ENCODE measurements around the gene RAPSN. TPM values are rescaled to one million over a fixed set of nuclear protein-coding genes. Genes with fewer than 3 reads are reported as not detected.

RAPSN gene
- polyA plus RNA-seq, 3 donors: 1.2 TPM; not detected in 2

DNA sequence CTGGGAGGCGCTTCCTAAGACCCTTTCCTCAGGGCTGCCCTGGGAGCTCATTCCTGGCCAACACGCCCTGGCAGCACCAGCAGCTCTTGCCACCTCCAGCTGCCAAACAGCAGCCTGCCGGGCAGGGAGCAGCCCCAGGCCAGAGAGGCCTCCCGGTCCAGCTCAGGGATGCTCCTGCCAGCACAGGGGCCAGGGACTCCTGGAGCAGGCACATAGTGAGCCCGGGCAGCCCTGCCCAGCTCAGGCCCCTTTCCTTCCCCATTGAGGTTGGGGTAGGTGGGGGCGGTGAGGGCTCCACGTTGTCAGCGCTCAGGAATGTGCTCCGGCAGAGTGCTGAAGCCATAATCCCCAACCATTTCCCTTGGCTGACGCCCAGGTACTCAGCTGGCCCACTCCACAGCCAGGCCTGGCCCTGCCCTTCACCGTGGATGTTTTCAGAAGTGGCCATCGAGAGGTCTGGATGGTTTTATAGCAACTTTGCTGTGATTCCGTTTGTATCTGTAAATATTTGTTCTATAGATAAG lies 32.9 kb downstream of the RAPSN start:
- peaks cover 7% of the 10 kb centered on the region for H3K4me1 Mint-ChIP-seq
- Histone ChIP-seq H3K27ac (ENCODE audit: low read depth in 1 of 2, low read length in 2 of 2) (no peak overlapping the region), H3K9me3 (replicated peaks in 1 of 2; ENCODE audit: control insufficient read depth in 1 of 2, insufficient read depth in 1 of 2, low read length in 2 of 2) (no peaks in the 10 kb centered on the region), H4K20me1 (ENCODE audit: insufficient read depth, low read length) (peaks cover 8% of the 10 kb centered on the region), H3K27me3 (ENCODE audit: control insufficient read depth in 2 of 2, insufficient read depth in 2 of 2, low read length in 2 of 2) (no peaks in the 10 kb centered on the region), H3K4me1 (ENCODE audit: control insufficient read depth in 1 of 2, insufficient read depth in 2 of 2, low read length in 2 of 2) (no peaks in the 10 kb centered on the region), H3K4me3 (replicated peaks in 1 of 3; ENCODE audit: low read depth in 2 of 3, low read length in 3 of 3) (no peak overlapping the region), H2AFZ (ENCODE audit: insufficient read depth, low read depth, low read length, poor library complexity, severe bottlenecking) (no peak overlapping the region), H3K36me3 (replicated peaks in 1 of 2; ENCODE audit: control insufficient read depth in 1 of 2, insufficient read depth in 2 of 2, low read length in 2 of 2) (peaks cover 46 to 65% of the 10 kb centered on the region in 2 donors), H3K9ac (ENCODE audit: insufficient read depth, low read length, poor library complexity, severe bottlenecking) (no peak overlapping the region), H3K4me2 (replicated peaks; ENCODE audit: extremely low read depth, low read length, poor library complexity, severe bottlenecking) (no peak overlapping the region), H3K79me2 (ENCODE audit: insufficient read depth, low read length) (no peaks in the 10 kb centered on the region)
- no peak for DNase-seq
- H3K9me3 Mint-ChIP-seq: peaks cover 0 to 5% (median 0%) of the 10 kb centered on the region in 7 donors
- no peak overlapping the region for H3K27ac Mint-ChIP-seq
- peaks cover 0 to 3% (median 3%) of the 10 kb centered on the region in 3 donors for H3K27me3 Mint-ChIP-seq (ENCODE audit: low read depth in 3 of 3)
- intact Hi-C loops (cut with micrococcal nuclease): no loop called here
- no peak overlapping the region for H3K4me3 Mint-ChIP-seq
- H3K36me3 Mint-ChIP-seq: peaks cover 50 to 66% of the 10 kb centered on the region in 2 donors
- 83% methylated on average over 3 of the region's 13 CpGs for WGBS (ENCODE audit: insufficient coverage)
- TF ChIP-seq, protein P1, sequence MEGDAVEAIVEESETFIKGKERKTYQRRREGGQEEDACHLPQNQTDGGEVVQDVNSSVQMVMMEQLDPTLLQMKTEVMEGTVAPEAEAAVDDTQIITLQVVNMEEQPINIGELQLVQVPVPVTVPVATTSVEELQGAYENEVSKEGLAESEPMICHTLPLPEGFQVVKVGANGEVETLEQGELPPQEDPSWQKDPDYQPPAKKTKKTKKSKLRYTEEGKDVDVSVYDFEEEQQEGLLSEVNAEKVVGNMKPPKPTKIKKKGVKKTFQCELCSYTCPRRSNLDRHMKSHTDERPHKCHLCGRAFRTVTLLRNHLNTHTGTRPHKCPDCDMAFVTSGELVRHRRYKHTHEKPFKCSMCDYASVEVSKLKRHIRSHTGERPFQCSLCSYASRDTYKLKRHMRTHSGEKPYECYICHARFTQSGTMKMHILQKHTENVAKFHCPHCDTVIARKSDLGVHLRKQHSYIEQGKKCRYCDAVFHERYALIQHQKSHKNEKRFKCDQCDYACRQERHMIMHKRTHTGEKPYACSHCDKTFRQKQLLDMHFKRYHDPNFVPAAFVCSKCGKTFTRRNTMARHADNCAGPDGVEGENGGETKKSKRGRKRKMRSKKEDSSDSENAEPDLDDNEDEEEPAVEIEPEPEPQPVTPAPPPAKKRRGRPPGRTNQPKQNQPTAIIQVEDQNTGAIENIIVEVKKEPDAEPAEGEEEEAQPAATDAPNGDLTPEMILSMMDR (IDR thresholded peaks at IDR 0.05): no peak

DNA sequence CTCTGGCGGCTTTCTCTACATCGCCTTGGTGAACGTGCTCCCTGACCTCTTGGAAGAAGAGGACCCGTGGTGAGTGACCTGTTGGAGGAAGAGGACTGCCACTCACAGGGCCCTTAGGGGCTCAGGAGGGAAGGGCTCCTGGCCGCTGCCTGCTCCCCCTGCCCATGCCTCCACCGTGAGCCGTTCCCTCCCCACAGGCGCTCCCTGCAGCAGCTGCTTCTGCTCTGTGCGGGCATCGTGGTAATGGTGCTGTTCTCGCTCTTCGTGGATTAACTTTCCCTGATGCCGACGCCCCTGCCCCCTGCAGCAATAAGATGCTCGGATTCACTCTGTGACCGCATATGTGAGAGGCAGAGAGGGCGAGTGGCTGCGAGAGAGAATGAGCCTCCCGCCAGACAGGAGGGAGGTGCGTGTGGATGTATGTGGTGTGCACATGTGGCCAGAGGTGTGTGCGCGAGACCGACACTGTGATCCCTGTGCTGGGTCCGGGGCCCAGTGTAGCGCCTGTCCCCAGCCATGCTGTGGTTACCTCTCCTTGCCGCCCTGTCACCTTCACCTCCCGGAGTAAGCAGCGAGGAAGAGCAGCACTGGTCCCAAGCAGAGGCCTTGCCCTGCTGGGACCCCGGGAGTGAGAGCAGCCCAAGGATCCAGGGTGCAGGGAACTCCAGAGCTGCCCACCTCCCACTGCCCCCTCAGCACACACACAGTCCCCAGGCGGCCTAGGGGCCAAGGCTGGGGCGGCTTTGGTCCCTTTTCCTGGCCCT lies 33.7 kb downstream of the RAPSN start:
- Mint-ChIP-seq H3K4me1 (peaks cover 7% of the 10 kb centered on the region), H3K27me3 (ENCODE audit: low read depth in 3 of 3) (peaks cover 0 to 3% (median 3%) of the 10 kb centered on the region in 3 donors), H3K4me3 (no peak overlapping the region), H3K36me3 (peaks cover 44 to 58% of the 10 kb centered on the region in 2 donors), H3K9me3 (peaks cover 0 to 5% (median 0%) of the 10 kb centered on the region in 7 donors), H3K27ac (peak overlapping the region in 1 of 7 donors; percentile 31)
- TF ChIP-seq, protein P1 (IDR thresholded peaks at IDR 0.05): no peak
- peaks cover 8% of the 10 kb centered on the region for H4K20me1 ChIP-seq (ENCODE audit: insufficient read depth, low read length)
- H3K9ac ChIP-seq (ENCODE audit: insufficient read depth, low read length, poor library complexity, severe bottlenecking): no peak overlapping the region
- no peak overlapping the region for H3K4me2 ChIP-seq (replicated peaks; ENCODE audit: extremely low read depth, low read length, poor library complexity, severe bottlenecking)
- H3K4me1 ChIP-seq (ENCODE audit: control insufficient read depth in 1 of 2, insufficient read depth in 2 of 2, low read length in 2 of 2): peaks cover 0 to under 1% of the 10 kb centered on the region in 2 donors
- intact Hi-C loops (cut with micrococcal nuclease): no loop called here
- H3K9me3 ChIP-seq (replicated peaks in 1 of 2; ENCODE audit: control insufficient read depth in 1 of 2, insufficient read depth in 1 of 2, low read length in 2 of 2): no peaks in the 10 kb centered on the region
- no peak overlapping the region for H3K4me3 ChIP-seq (replicated peaks in 1 of 3; ENCODE audit: low read depth in 2 of 3, low read length in 3 of 3)
- no peaks in the 10 kb centered on the region for H3K79me2 ChIP-seq (ENCODE audit: insufficient read depth, low read length)
- H3K27me3 ChIP-seq (ENCODE audit: control insufficient read depth in 2 of 2, insufficient read depth in 2 of 2, low read length in 2 of 2): no peaks in the 10 kb centered on the region
- peaks cover 40 to 57% of the 10 kb centered on the region in 2 donors for H3K36me3 ChIP-seq (replicated peaks in 1 of 2; ENCODE audit: control insufficient read depth in 1 of 2, insufficient read depth in 2 of 2, low read length in 2 of 2)
- H3K27ac ChIP-seq (ENCODE audit: low read depth in 1 of 2, low read length in 2 of 2): no peak overlapping the region
- DNase-seq: no peak
- 87% methylated on average over 29 of the region's 31 CpGs for WGBS (ENCODE audit: insufficient coverage)
- no peak overlapping the region for H2AFZ ChIP-seq (ENCODE audit: insufficient read depth, low read depth, low read length, poor library complexity, severe bottlenecking)
